ENCODE results near the gene KANK2.

DNA sequence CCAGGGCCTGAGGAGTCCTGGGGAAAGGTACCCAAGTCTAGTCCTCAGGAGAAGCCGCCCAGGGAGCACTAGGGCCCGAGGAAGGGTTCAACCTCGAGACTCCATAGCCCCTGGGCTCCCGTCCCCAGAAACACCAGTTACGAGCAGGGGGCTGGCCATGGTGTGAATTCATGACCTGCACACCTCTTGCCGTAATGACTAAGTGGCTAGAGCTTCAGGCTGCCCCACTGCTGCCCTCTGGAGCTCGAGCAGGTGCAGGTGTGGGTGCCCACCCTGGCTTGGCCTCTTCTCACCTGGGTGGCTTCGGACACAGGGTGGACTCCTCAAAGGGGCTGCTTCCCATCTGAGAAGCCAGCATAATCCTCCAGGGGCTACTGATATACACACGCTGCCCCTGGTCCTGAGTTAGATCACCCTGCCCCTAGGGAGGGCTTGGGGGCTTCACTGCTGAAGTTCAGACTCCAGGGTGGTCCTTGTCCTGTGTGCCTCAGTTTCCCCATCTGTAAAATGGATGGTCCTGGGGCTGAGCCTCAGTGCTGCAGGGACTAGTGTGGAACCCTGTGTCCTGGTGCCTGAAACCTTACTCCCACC lies 55.3 kb downstream of the KANK2 start:
- TF ChIP-seq, protein P1, sequence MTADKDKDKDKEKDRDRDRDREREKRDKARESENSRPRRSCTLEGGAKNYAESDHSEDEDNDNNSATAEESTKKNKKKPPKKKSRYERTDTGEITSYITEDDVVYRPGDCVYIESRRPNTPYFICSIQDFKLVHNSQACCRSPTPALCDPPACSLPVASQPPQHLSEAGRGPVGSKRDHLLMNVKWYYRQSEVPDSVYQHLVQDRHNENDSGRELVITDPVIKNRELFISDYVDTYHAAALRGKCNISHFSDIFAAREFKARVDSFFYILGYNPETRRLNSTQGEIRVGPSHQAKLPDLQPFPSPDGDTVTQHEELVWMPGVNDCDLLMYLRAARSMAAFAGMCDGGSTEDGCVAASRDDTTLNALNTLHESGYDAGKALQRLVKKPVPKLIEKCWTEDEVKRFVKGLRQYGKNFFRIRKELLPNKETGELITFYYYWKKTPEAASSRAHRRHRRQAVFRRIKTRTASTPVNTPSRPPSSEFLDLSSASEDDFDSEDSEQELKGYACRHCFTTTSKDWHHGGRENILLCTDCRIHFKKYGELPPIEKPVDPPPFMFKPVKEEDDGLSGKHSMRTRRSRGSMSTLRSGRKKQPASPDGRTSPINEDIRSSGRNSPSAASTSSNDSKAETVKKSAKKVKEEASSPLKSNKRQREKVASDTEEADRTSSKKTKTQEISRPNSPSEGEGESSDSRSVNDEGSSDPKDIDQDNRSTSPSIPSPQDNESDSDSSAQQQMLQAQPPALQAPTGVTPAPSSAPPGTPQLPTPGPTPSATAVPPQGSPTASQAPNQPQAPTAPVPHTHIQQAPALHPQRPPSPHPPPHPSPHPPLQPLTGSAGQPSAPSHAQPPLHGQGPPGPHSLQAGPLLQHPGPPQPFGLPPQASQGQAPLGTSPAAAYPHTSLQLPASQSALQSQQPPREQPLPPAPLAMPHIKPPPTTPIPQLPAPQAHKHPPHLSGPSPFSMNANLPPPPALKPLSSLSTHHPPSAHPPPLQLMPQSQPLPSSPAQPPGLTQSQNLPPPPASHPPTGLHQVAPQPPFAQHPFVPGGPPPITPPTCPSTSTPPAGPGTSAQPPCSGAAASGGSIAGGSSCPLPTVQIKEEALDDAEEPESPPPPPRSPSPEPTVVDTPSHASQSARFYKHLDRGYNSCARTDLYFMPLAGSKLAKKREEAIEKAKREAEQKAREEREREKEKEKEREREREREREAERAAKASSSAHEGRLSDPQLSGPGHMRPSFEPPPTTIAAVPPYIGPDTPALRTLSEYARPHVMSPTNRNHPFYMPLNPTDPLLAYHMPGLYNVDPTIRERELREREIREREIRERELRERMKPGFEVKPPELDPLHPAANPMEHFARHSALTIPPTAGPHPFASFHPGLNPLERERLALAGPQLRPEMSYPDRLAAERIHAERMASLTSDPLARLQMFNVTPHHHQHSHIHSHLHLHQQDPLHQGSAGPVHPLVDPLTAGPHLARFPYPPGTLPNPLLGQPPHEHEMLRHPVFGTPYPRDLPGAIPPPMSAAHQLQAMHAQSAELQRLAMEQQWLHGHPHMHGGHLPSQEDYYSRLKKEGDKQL (CRISPR knock-in tag; IDR thresholded peaks at IDR 0.05; ENCODE audit: low read depth): no peak
- TF ChIP-seq, protein P2, sequence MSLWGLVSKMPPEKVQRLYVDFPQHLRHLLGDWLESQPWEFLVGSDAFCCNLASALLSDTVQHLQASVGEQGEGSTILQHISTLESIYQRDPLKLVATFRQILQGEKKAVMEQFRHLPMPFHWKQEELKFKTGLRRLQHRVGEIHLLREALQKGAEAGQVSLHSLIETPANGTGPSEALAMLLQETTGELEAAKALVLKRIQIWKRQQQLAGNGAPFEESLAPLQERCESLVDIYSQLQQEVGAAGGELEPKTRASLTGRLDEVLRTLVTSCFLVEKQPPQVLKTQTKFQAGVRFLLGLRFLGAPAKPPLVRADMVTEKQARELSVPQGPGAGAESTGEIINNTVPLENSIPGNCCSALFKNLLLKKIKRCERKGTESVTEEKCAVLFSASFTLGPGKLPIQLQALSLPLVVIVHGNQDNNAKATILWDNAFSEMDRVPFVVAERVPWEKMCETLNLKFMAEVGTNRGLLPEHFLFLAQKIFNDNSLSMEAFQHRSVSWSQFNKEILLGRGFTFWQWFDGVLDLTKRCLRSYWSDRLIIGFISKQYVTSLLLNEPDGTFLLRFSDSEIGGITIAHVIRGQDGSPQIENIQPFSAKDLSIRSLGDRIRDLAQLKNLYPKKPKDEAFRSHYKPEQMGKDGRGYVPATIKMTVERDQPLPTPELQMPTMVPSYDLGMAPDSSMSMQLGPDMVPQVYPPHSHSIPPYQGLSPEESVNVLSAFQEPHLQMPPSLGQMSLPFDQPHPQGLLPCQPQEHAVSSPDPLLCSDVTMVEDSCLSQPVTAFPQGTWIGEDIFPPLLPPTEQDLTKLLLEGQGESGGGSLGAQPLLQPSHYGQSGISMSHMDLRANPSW (CRISPR knock-in tag; IDR thresholded peaks at IDR 0.05; ENCODE audit: borderline replicate concordance): no peak
- TF ChIP-seq JUN (CRISPR knock-in tag; IDR thresholded peaks at IDR 0.05) (no peak), ZNF737 (CRISPR knock-in tag; IDR thresholded peaks at IDR 0.05; ENCODE audit: borderline replicate concordance) (no peak), MAX (IDR thresholded peaks at IDR 0.05) (no peak), ZFP36 (IDR thresholded peaks at IDR 0.05; ENCODE audit: borderline replicate concordance, low read depth, low read length, partially characterized antibody) (no peak), NFE2L2 (IDR thresholded peaks at IDR 0.05; ENCODE audit: low read length) (no peak), NR2C2 (CRISPR knock-in tag; IDR thresholded peaks at IDR 0.05; ENCODE audit: borderline replicate concordance) (no peak), HDAC6 (IDR thresholded peaks at IDR 0.05; ENCODE audit: low read depth, low read length) (no peak), RNF219 (CRISPR knock-in tag; IDR thresholded peaks at IDR 0.05) (no peak), SAFB2 (CRISPR knock-in tag; IDR thresholded peaks at IDR 0.05; ENCODE audit: borderline replicate concordance, low read depth) (peak; percentile 80; the same call in 1 of the 2 replicates), MEF2D (CRISPR knock-in tag; IDR thresholded peaks at IDR 0.05) (no peak)
- TF ChIP-seq, protein P3, sequence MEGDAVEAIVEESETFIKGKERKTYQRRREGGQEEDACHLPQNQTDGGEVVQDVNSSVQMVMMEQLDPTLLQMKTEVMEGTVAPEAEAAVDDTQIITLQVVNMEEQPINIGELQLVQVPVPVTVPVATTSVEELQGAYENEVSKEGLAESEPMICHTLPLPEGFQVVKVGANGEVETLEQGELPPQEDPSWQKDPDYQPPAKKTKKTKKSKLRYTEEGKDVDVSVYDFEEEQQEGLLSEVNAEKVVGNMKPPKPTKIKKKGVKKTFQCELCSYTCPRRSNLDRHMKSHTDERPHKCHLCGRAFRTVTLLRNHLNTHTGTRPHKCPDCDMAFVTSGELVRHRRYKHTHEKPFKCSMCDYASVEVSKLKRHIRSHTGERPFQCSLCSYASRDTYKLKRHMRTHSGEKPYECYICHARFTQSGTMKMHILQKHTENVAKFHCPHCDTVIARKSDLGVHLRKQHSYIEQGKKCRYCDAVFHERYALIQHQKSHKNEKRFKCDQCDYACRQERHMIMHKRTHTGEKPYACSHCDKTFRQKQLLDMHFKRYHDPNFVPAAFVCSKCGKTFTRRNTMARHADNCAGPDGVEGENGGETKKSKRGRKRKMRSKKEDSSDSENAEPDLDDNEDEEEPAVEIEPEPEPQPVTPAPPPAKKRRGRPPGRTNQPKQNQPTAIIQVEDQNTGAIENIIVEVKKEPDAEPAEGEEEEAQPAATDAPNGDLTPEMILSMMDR (CRISPR knock-in tag; IDR thresholded peaks at IDR 0.05): peak; percentile 67

All from HepG2 (cell line).